ENCODE data around the gene EML6. TPM values are rescaled to one million over a fixed set of nuclear protein-coding genes. Genes with fewer than 3 reads are reported as not detected.

Gene EML6
- total RNA-seq, 1 donor, result 1.1 TPM

GRCh38 chr2:54776494-54776893 lies 53.0 kb downstream of the EML6 start:
- Histone ChIP-seq H3K27ac (ENCODE audit: low read depth, low read length) (no peak overlapping the region), H3K9me3 (ENCODE audit: low read depth, low read length) (no peaks in the 10 kb centered on the region), H3K79me2 (ENCODE audit: insufficient read depth, low read length) (no peaks in the 10 kb centered on the region), H4K20me1 (ENCODE audit: insufficient read depth, low read length) (no peaks in the 10 kb centered on the region), H3K27me3 (ENCODE audit: insufficient read depth, low read length) (no peaks in the 10 kb centered on the region), H3K4me2 (ENCODE audit: insufficient read depth, low read length) (no peak overlapping the region), H3K4me1 (ENCODE audit: insufficient read depth, low read length) (peaks cover 16% of the 10 kb centered on the region), H3K36me3 (ENCODE audit: insufficient read depth, low read length) (no peaks in the 10 kb centered on the region), H2AFZ (ENCODE audit: low read length) (no peak overlapping the region), H3K4me3 (ENCODE audit: insufficient read depth, low read length) (no peak overlapping the region)
- no peak for DNase-seq (ENCODE audit: insufficient read length, low spot score, missing footprints)
- no peak for TF ChIP-seq CTCF (IDR thresholded peaks at IDR 0.05; ENCODE audit: extremely low read depth, low read depth, low read length)

- H3K36me3 ChIP-seq (ENCODE audit: insufficient read depth, low read length), result no peaks in the 10 kb centered on the region
- no peaks in the 10 kb centered on the region for H4K20me1 ChIP-seq (ENCODE audit: insufficient read depth, low read length)
- DNase-seq (ENCODE audit: insufficient read length, low spot score, missing footprints), result no peak
These were observed 59.9 kb downstream of the EML6 start for GRCh38 chr2:54783349-54783748.

GRCh38 chr2:54787270-54787669 lies 63.8 kb downstream of the EML6 start:
- no peak for DNase-seq (ENCODE audit: insufficient read length, low spot score, missing footprints)
- no peaks in the 10 kb centered on the region for H3K36me3 ChIP-seq (ENCODE audit: insufficient read depth, low read length)
- no peaks in the 10 kb centered on the region for H3K4me1 ChIP-seq (ENCODE audit: insufficient read depth, low read length)
- H3K4me3 ChIP-seq (ENCODE audit: insufficient read depth, low read length), result no peak overlapping the region
- no peak overlapping the region for H2AFZ ChIP-seq (ENCODE audit: low read length)
- no peaks in the 10 kb centered on the region for H4K20me1 ChIP-seq (ENCODE audit: insufficient read depth, low read length)
- no peaks in the 10 kb centered on the region for H3K79me2 ChIP-seq (ENCODE audit: insufficient read depth, low read length)
- peaks cover 5% of the 10 kb centered on the region for H3K27me3 ChIP-seq (ENCODE audit: insufficient read depth, low read length)
- no peaks in the 10 kb centered on the region for H3K9me3 ChIP-seq (ENCODE audit: low read depth, low read length)
- no peak overlapping the region for H3K4me2 ChIP-seq (ENCODE audit: insufficient read depth, low read length)
- no peak for TF ChIP-seq CTCF (IDR thresholded peaks at IDR 0.05; ENCODE audit: extremely low read depth, low read depth, low read length)
- H3K27ac ChIP-seq (ENCODE audit: low read depth, low read length), result no peak overlapping the region

More at GRCh38 chr2:54783349-54783748, 59.9 kb downstream of the EML6 start:
- Histone ChIP-seq H3K9me3 (ENCODE audit: low read depth, low read length) (no peaks in the 10 kb centered on the region), H2AFZ (ENCODE audit: low read length) (no peak overlapping the region), H3K4me1 (ENCODE audit: insufficient read depth, low read length) (no peaks in the 10 kb centered on the region), H3K27me3 (ENCODE audit: insufficient read depth, low read length) (no peaks in the 10 kb centered on the region), H3K79me2 (ENCODE audit: insufficient read depth, low read length) (no peaks in the 10 kb centered on the region), H3K4me3 (ENCODE audit: insufficient read depth, low read length) (no peak overlapping the region), H3K27ac (ENCODE audit: low read depth, low read length) (no peak overlapping the region), H3K4me2 (ENCODE audit: insufficient read depth, low read length) (no peak overlapping the region)
- no peak for TF ChIP-seq CTCF (IDR thresholded peaks at IDR 0.05; ENCODE audit: extremely low read depth, low read depth, low read length)

- H4K20me1 ChIP-seq (ENCODE audit: insufficient read depth, low read length), result no peaks in the 10 kb centered on the region
- no peak for TF ChIP-seq CTCF (IDR thresholded peaks at IDR 0.05; ENCODE audit: extremely low read depth, low read depth, low read length)
These were observed 64.4 kb downstream of the EML6 start for GRCh38 chr2:54787755-54788366.

More at GRCh38 chr2:54787755-54788366, 64.4 kb downstream of the EML6 start:
- Histone ChIP-seq H3K9me3 (ENCODE audit: low read depth, low read length) (no peaks in the 10 kb centered on the region), H2AFZ (ENCODE audit: low read length) (no peak overlapping the region), H3K27me3 (ENCODE audit: insufficient read depth, low read length) (peaks cover 9% of the 10 kb centered on the region), H3K4me3 (ENCODE audit: insufficient read depth, low read length) (no peak overlapping the region), H3K4me1 (ENCODE audit: insufficient read depth, low read length) (no peaks in the 10 kb centered on the region), H3K36me3 (ENCODE audit: insufficient read depth, low read length) (no peaks in the 10 kb centered on the region), H3K27ac (ENCODE audit: low read depth, low read length) (no peak overlapping the region), H3K4me2 (ENCODE audit: insufficient read depth, low read length) (no peak overlapping the region), H3K79me2 (ENCODE audit: insufficient read depth, low read length) (no peaks in the 10 kb centered on the region)
- no peak for DNase-seq (ENCODE audit: insufficient read length, low spot score, missing footprints)
